RWPE2 (cell line): ENCODE data around the gene FSCN2.
A peak's percentile ranks its signal among the peaks of the same experiment; 100 is the strongest.

ENCODE experiments used
- ATAC-seq: fragments of 200-7000 bp; cut with Tn5 transposase; 3 replicates; pipeline ENCODE4 v1.9.1; 2021; ENCODE audit warnings: low read depth
- DNase-seq: peaks from one replicate; pipeline ENCODE4 v3.0.0-alpha.2; 2020; ENCODE audit warnings: low spot score
- H3K27ac ChIP-seq: fragments of 450-650 bp; 2 replicates; pipeline ENCODE4 v1.5.1; 2017; ENCODE audit warnings: mild to moderate bottlenecking; ENCODE audit not compliant: poor library complexity, severe bottlenecking
- H3K27me3 ChIP-seq: fragments of 250-450 bp; sonication (Bioruptor Pico); 2 replicates; pipeline ENCODE4 v1.5.1; 2021; ENCODE audit warnings: mild to moderate bottlenecking, moderate library complexity; ENCODE audit not compliant: insufficient read depth, poor library complexity, severe bottlenecking
- H3K36me3 ChIP-seq: fragments of 250-450 bp; sonication (Bioruptor Pico); 2 replicates; pipeline ENCODE4 v1.5.1; 2020; ENCODE audit warnings: low read depth, mild to moderate bottlenecking, moderate library complexity
- H3K4me1 ChIP-seq: fragments of 250-450 bp; sonication (Bioruptor Pico); 2 replicates; pipeline ENCODE4 v1.5.1; 2021; ENCODE audit warnings: mild to moderate bottlenecking, moderate library complexity; ENCODE audit not compliant: insufficient read depth, poor library complexity, severe bottlenecking
- H3K4me3 ChIP-seq: fragments of 250-450 bp; sonication (Bioruptor Pico); 2 replicates; pipeline ENCODE4 v1.5.1; 2021; ENCODE audit warnings: mild to moderate bottlenecking, moderate library complexity; ENCODE audit not compliant: severe bottlenecking
- H3K9me3 ChIP-seq: fragments of 250-450 bp; sonication (Bioruptor Pico); 2 replicates; pipeline ENCODE4 v1.5.1; 2021; ENCODE audit warnings: mild to moderate bottlenecking, moderate library complexity; ENCODE audit not compliant: severe bottlenecking
- CTCF ChIP-seq: fragments of 450-650 bp; IDR thresholded peaks from one replicate; pipeline ENCODE4 v1.5.1; 2017; ENCODE audit warnings: mild to moderate bottlenecking, moderate library complexity; ENCODE audit not compliant: poor library complexity, severe bottlenecking

FSCN2 gene

GRCh38 chr17:81576621-81577277 lies 48.6 kb downstream of the FSCN2 start:
- H3K9me3 ChIP-seq = no peaks in the 10 kb centered on the region
- no peak for DNase-seq
- ATAC-seq = peak; percentile 83
- no peaks in the 10 kb centered on the region for H3K27me3 ChIP-seq
- H3K36me3 ChIP-seq = peaks cover 58% of the 10 kb centered on the region
- H3K4me3 ChIP-seq = no peak overlapping the region
- TF ChIP-seq CTCF = peak; percentile 28
- H3K27ac ChIP-seq = peak overlapping the region; percentile 92
- peaks cover 34% of the 10 kb centered on the region for H3K4me1 ChIP-seq

- Histone ChIP-seq H3K27me3 (no peaks in the 10 kb centered on the region), H3K27ac (peak overlapping the region; percentile 92), H3K4me1 (peaks cover 34% of the 10 kb centered on the region), H3K9me3 (no peaks in the 10 kb centered on the region), H3K4me3 (no peak overlapping the region), H3K36me3 (peaks cover 56% of the 10 kb centered on the region)
- DNase-seq = no peak
- 0 out of 3 replicates have a peak, but pooled peaks have one; percentile 2 for ATAC-seq
- TF ChIP-seq CTCF = no peak
These were observed 49.3 kb downstream of the FSCN2 start for GRCh38 chr17:81577278-81578000.

- peak; percentile 68 for ATAC-seq
- Histone ChIP-seq H3K27ac (peak overlapping the region; percentile 92), H3K36me3 (peaks cover 56% of the 10 kb centered on the region), H3K4me1 (peaks cover 32% of the 10 kb centered on the region), H3K27me3 (no peaks in the 10 kb centered on the region), H3K9me3 (no peaks in the 10 kb centered on the region), H3K4me3 (no peak overlapping the region)
- no peak for TF ChIP-seq CTCF
- no peak for DNase-seq
These were observed 49.9 kb downstream of the FSCN2 start for GRCh38 chr17:81578038-81578441.

GRCh38 chr17:81578561-81579225 lies 50.5 kb downstream of the FSCN2 start:
- ATAC-seq = peak; percentile 41; the same call in 2 of the 3 replicates
- no peak overlapping the region for H3K4me3 ChIP-seq
- no peak for TF ChIP-seq CTCF
- H3K27me3 ChIP-seq = no peaks in the 10 kb centered on the region
- H3K4me1 ChIP-seq = peaks cover 32% of the 10 kb centered on the region
- no peaks in the 10 kb centered on the region for H3K9me3 ChIP-seq
- DNase-seq = no peak
- H3K36me3 ChIP-seq = peaks cover 58% of the 10 kb centered on the region
- peak overlapping the region; percentile 92 for H3K27ac ChIP-seq
